MG63 (cell line): ENCODE measurements around the gene RASSF7. TPM values are rescaled to one million over a fixed set of nuclear protein-coding genes. Genes with fewer than 3 reads are reported as not detected.

ENCODE experiments used
- DNase-seq: peaks from one replicate; pipeline ENCODE4 v3.0.0-alpha.2; 2020
- H3K27me3 ChIP-seq: fragments of 250-450 bp; sonication (Bioruptor Pico); 2 replicates; pipeline ENCODE4 v1.5.1; 2020; ENCODE audit warnings: mild to moderate bottlenecking, moderate library complexity
- H3K36me3 ChIP-seq: fragments of 250-450 bp; sonication (Bioruptor Pico); 2 replicates; pipeline ENCODE4 v1.5.1; 2020; ENCODE audit warnings: mild to moderate bottlenecking, moderate library complexity
- H3K4me3 ChIP-seq: fragments of 250-450 bp; sonication (Bioruptor Pico); 2 replicates; pipeline ENCODE4 v1.5.1; 2020; ENCODE audit warnings: mild to moderate bottlenecking, moderate library complexity
- H3K9me3 ChIP-seq: fragments of 250-450 bp; sonication (Bioruptor Pico); 2 replicates; pipeline ENCODE4 v1.5.1; 2020; ENCODE audit warnings: mild to moderate bottlenecking, moderate library complexity
- total RNA-seq: library from RNA; depleted of rRNA; stranded (reverse); fragments of >200 nt; shearing (Covaris generic); gene quantifications from 2 replicates; pipeline ENCODE4 v1.2.3, GENCODE V29; 2014; ENCODE audit warnings: low replicate concordance

The RASSF7 gene
- total RNA-seq, 1 experiment from 2014 or later, result 25.8 TPM

- Histone ChIP-seq H3K4me3 (no peak overlapping the region), H3K27me3 (no peaks in the 10 kb centered on the region), H3K9me3 (no peaks in the 10 kb centered on the region), H3K36me3 (peaks cover 34% of the 10 kb centered on the region)
- no peak for DNase-seq
Observed at GRCh38 chr11:529728-530411, 30.9 kb upstream of the RASSF7 start.

- H3K9me3 ChIP-seq, result no peaks in the 10 kb centered on the region
- no peak overlapping the region for H3K4me3 ChIP-seq
- no peak for DNase-seq
- H3K27me3 ChIP-seq, result no peaks in the 10 kb centered on the region
- peaks cover 34% of the 10 kb centered on the region for H3K36me3 ChIP-seq
Observed at GRCh38 chr11:530960-531831, 29.6 kb upstream of the RASSF7 start.

GRCh38 chr11:531919-532526 lies 28.7 kb upstream of the RASSF7 start:
- Histone ChIP-seq H3K27me3 (no peaks in the 10 kb centered on the region), H3K4me3 (no peak overlapping the region), H3K36me3 (peaks cover 34% of the 10 kb centered on the region), H3K9me3 (no peaks in the 10 kb centered on the region)
- DNase-seq, result no peak

DNA sequence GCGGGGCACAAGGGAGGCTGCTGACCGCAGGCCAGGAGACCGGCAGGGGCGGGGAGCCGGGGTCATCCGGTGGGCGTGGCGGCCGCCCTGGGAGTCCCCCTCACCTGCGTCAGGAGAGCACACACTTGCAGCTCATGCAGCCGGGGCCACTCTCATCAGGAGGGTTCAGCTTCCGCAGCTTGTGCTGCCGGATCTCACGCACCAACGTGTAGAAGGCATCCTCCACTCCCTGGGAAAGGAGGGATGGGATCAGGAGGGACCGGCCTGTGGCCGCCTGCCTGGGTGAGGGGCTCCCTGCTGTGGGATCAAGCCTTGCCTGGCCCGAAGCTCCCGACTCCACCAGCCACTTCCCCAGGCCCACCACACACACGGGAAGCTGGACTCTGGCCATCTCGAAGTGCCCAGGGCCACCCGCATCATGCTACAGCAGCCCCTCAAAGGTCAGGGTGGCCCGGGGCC lies 28.2 kb upstream of the RASSF7 start:
- H3K36me3 ChIP-seq, result peaks cover 34% of the 10 kb centered on the region
- DNase-seq, result no peak

GRCh38 chr11:532986-533585 lies 27.7 kb upstream of the RASSF7 start:
- Histone ChIP-seq H3K4me3 (no peak overlapping the region), H3K36me3 (peaks cover 34% of the 10 kb centered on the region), H3K27me3 (no peaks in the 10 kb centered on the region), H3K9me3 (no peaks in the 10 kb centered on the region)
- no peak for DNase-seq

More for the DNA sequence above, 28.2 kb upstream of the RASSF7 start:
- no peaks in the 10 kb centered on the region for H3K9me3 ChIP-seq
- no peaks in the 10 kb centered on the region for H3K27me3 ChIP-seq
- no peak overlapping the region for H3K4me3 ChIP-seq

- H3K36me3 ChIP-seq, result peaks cover 34% of the 10 kb centered on the region
- no peaks in the 10 kb centered on the region for H3K27me3 ChIP-seq
- no peaks in the 10 kb centered on the region for H3K9me3 ChIP-seq
- peak overlapping the region; percentile 84 for H3K4me3 ChIP-seq
- no peak for DNase-seq
Observed at GRCh38 chr11:533586-534395, 27.0 kb upstream of the RASSF7 start.

GRCh38 chr11:534396-535209 lies 26.2 kb upstream of the RASSF7 start:
- Histone ChIP-seq H3K27me3 (no peaks in the 10 kb centered on the region), H3K36me3 (peaks cover 34% of the 10 kb centered on the region), H3K9me3 (no peaks in the 10 kb centered on the region), H3K4me3 (peak overlapping the region; percentile 84)
- peak; percentile 43 for DNase-seq

GRCh38 chr11:535210-535518 lies 25.6 kb upstream of the RASSF7 start:
- peak overlapping the region; percentile 84; the same call in 1 of the 2 replicates for H3K4me3 ChIP-seq
- no peak for DNase-seq
- no peaks in the 10 kb centered on the region for H3K9me3 ChIP-seq
- H3K36me3 ChIP-seq, result peaks cover 34% of the 10 kb centered on the region
- H3K27me3 ChIP-seq, result no peaks in the 10 kb centered on the region

GRCh38 chr11:535519-536454 lies 25.0 kb upstream of the RASSF7 start, which contains the start of gene HRAS:
TSS of gene HRAS (minus strand) at chr11:535576.
- Histone ChIP-seq H3K9me3 (no peaks in the 10 kb centered on the region), H3K27me3 (no peaks in the 10 kb centered on the region), H3K36me3 (peaks cover 34% of the 10 kb centered on the region), H3K4me3 (peak within 1 kb of the TSS; percentile 84)
- peak; percentile 93 for DNase-seq

- DNase-seq, result no peak
- H3K4me3 ChIP-seq, result peak within 1 kb of the TSS; percentile 75
Observed at GRCh38 chr11:536841-537621, 23.7 kb upstream of the RASSF7 start, which contains the start of gene LRRC56. TSS of gene LRRC56 (plus strand) at chr11:537527. CDS start at chr11:540685, 3,158 bp downstream.

GRCh38 chr11:537622-538430 lies 22.9 kb upstream of the RASSF7 start:
- Histone ChIP-seq H3K4me3 (no peak overlapping the region), H3K36me3 (peaks cover 18% of the 10 kb centered on the region), H3K27me3 (no peaks in the 10 kb centered on the region), H3K9me3 (no peaks in the 10 kb centered on the region)
- DNase-seq, result no peak

More at GRCh38 chr11:536841-537621, 23.7 kb upstream of the RASSF7 start, which contains the start of gene LRRC56:
- Histone ChIP-seq H3K9me3 (no peaks in the 10 kb centered on the region), H3K36me3 (peaks cover 26% of the 10 kb centered on the region), H3K27me3 (no peaks in the 10 kb centered on the region)

GRCh38 chr11:538431-539051 lies 22.2 kb upstream of the RASSF7 start:
- no peak overlapping the region for H3K4me3 ChIP-seq
- no peaks in the 10 kb centered on the region for H3K27me3 ChIP-seq
- no peak for DNase-seq
- H3K36me3 ChIP-seq, result peaks cover 11% of the 10 kb centered on the region
- H3K9me3 ChIP-seq, result no peaks in the 10 kb centered on the region
